C4-2B (cell line): ENCODE results near the gene HOXA7.

ENCODE experiments used
- CTCF ChIP-seq: fragments of 450-650 bp; conservative IDR thresholded peaks from 2 replicates; pipeline ENCODE4 v1.5.1; 2017; ENCODE audit warnings: mild to moderate bottlenecking
- ZFX ChIP-seq: fragments of 450-650 bp; IDR thresholded peaks from 2 replicates; pipeline ENCODE4 v1.6.1; 2017

- TF ChIP-seq CTCF (no peak), ZFX (no peak)
Measured at GRCh38 chr7:27164045-27164366, 7.5 kb upstream of the HOXA7 start.
